ENCODE results near the gene ANAPC16.
"Not testable (repeated sequence)": the region's sequence is repeated elsewhere in the genome, so short reads cannot be mapped to it uniquely, and the experiment has no call there.

ANAPC16 gene

DNA sequence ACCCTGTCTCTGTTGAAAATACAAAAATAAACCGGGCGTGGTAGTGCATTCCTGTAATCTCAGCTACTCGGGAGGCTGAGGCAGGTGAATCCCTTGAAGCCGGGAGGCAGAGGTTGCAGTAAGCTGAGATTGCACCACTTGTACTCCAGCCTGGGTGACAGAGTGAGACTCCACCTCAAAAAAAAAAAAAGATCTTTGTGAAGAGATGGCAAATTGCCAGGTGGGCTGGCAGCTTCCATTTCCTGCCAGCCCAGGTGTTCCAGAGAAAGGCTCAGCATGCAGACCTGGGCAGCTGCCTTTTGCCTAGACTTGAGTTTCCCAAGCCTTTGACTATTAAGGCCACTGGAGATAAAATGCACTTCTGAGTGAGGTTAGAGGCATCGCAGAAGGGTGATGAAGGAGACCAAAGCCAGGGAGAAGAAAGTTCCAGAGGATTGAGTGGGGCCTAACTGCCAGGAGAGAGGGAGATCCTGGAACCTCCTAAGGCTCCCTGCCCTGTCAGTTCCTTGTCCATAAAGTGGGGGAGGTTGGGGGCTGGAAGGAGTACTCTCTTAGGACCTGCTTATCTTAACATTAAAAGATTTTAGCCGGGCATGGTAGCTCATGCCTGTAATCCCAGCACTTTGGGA, 47.9 kb downstream of the ANAPC16 start:
- Histone ChIP-seq H3K4me1 (ENCODE audit: control insufficient read depth, insufficient read depth, low read length, unreplicated experiment) (peaks cover 37% of the 10 kb centered on the region), H3K79me2 (ENCODE audit: control insufficient read depth, insufficient read depth, low read length, unreplicated experiment) (no peaks in the 10 kb centered on the region), H3K27ac (ENCODE audit: low read depth, low read length) (no peak overlapping the region), H3K27me3 (ENCODE audit: insufficient read depth, low read length) (no peaks in the 10 kb centered on the region), H3K4me3 (ENCODE audit: low read depth, low read length) (no peak overlapping the region), H3K36me3 (ENCODE audit: insufficient read depth, low read length) (no peaks in the 10 kb centered on the region), H2AFZ (ENCODE audit: low read length, unreplicated experiment) (no peak overlapping the region)

DNA sequence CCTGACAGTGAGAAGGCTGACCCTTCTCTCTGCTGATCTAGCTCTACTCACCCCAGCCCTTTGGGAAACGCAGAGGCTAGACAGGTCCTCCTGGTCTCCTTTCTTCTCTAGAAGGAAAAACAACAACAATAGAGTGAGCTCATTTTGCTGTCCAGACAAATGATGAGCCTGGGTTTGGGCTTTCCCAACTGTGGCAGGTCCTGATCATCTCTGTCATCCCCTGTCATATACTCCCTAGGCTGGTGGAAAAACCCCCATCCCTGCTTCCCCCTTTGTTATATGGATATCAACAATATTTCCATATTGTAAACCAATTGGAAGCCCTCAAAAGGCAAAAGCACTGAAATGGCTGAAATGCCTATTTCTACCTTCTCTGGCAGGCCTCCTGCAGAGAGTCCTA, 48.7 kb downstream of the ANAPC16 start:
- Histone ChIP-seq H2AFZ (ENCODE audit: low read length, unreplicated experiment) (no peak overlapping the region), H3K27ac (ENCODE audit: low read depth, low read length) (no peak overlapping the region), H3K4me1 (ENCODE audit: control insufficient read depth, insufficient read depth, low read length, unreplicated experiment) (peaks cover 33% of the 10 kb centered on the region)

DNA sequence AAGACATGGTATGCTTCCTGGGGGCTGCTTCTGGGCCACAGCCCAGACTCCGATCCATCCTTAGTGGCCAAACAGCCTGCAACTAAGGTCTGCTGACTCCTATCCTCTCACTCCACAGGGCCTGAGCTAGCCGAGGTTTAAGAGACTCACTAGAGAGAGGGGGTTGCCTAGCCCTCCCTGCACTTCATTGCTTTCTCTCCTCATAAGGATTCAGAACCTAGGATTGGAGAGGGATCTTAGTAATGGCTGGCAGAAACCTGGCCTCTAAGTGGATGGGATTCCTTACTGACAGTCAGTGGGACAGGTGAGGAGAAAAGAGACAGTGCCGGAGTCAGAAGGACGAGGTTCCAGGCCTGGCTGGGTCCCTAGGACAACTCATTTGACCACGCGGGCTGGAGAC, 49.7 kb downstream of the ANAPC16 start:
- no peak overlapping the region for H3K27ac ChIP-seq (ENCODE audit: low read depth, low read length)

More for the DNA sequence above, 48.7 kb downstream of the ANAPC16 start:
- Histone ChIP-seq H3K4me3 (ENCODE audit: low read depth, low read length) (no peak overlapping the region), H3K79me2 (ENCODE audit: control insufficient read depth, insufficient read depth, low read length, unreplicated experiment) (no peaks in the 10 kb centered on the region), H3K27me3 (ENCODE audit: insufficient read depth, low read length) (no peaks in the 10 kb centered on the region), H3K36me3 (ENCODE audit: insufficient read depth, low read length) (no peaks in the 10 kb centered on the region)

DNA sequence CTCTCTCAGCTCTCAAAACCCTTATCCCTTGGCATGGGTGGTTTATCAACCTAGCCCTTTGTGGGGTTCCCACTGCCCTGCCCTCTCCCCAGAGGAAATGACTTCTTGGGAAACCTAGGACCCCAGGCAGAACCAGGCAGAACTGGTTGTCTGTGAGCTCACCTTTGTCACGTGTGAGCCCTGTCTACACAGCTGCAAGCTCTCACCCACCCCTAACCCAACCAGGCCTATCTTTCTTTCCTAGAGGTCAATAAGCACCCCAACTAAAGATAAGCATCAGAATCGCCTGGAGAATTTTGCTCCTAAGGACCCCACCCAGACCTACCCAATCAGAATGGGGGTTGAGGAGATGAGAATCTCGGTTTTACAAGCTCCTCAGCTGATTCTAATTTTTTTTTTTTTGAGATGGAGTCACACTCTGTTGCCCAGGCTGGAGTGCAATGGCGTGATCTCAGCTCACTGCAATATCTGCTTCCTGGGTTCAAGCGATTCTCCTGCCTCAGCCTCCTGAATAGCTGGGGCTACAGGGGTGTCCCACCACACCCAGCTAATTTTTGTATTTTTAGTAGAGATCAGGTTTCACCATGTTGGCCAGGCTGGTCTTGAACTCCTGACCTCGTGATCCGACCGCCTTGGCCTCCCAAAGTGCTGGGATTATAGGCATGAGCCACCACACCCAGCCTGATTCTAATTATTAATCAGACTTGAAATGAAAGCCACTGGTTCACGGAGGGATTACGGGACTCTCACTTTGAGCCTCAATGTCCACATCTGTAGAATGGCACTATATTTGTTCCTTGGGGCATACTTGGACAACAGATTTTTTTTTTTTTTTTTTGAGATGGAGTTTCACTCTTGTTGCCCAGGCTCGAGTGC, 50.4 kb downstream of the ANAPC16 start:
- Histone ChIP-seq H3K4me1 (ENCODE audit: control insufficient read depth, insufficient read depth, low read length, unreplicated experiment) (peaks cover 16% of the 10 kb centered on the region), H3K36me3 (ENCODE audit: insufficient read depth, low read length) (no peaks in the 10 kb centered on the region), H3K4me3 (ENCODE audit: low read depth, low read length) (no peak overlapping the region), H3K79me2 (ENCODE audit: control insufficient read depth, insufficient read depth, low read length, unreplicated experiment) (no peaks in the 10 kb centered on the region), H3K27ac (ENCODE audit: low read depth, low read length) (no peak overlapping the region), H2AFZ (ENCODE audit: low read length, unreplicated experiment) (no peak overlapping the region), H3K27me3 (ENCODE audit: insufficient read depth, low read length) (no peaks in the 10 kb centered on the region)

More for the DNA sequence above, 49.7 kb downstream of the ANAPC16 start:
- Histone ChIP-seq H3K4me3 (ENCODE audit: low read depth, low read length) (no peak overlapping the region), H3K27me3 (ENCODE audit: insufficient read depth, low read length) (no peaks in the 10 kb centered on the region), H3K4me1 (ENCODE audit: control insufficient read depth, insufficient read depth, low read length, unreplicated experiment) (peaks cover 24% of the 10 kb centered on the region), H3K36me3 (ENCODE audit: insufficient read depth, low read length) (no peaks in the 10 kb centered on the region), H2AFZ (ENCODE audit: low read length, unreplicated experiment) (no peak overlapping the region), H3K79me2 (ENCODE audit: control insufficient read depth, insufficient read depth, low read length, unreplicated experiment) (no peaks in the 10 kb centered on the region)

DNA sequence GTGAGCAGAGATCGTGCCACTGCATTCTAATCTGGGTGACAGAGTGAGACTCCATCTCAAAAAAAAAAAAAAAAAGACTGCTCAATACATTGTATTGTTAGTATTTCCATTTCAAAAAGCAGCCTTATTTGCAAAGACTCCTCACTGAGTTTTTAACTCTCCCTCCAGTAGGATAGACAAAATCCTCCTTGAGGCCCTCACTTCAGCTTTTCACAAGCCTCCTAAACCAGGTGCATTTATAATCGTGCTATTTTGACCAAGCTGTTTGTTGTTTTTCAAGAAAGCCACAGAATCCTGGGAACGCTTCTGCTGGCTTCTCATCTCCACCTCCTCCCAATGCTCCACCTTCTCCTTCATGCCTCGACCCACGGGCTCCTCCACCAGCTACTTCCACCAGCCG, 51.6 kb downstream of the ANAPC16 start:
- Histone ChIP-seq H3K27me3 (ENCODE audit: insufficient read depth, low read length) (no peaks in the 10 kb centered on the region), H3K4me1 (ENCODE audit: control insufficient read depth, insufficient read depth, low read length, unreplicated experiment) (peaks cover 14% of the 10 kb centered on the region), H3K79me2 (ENCODE audit: control insufficient read depth, insufficient read depth, low read length, unreplicated experiment) (no peaks in the 10 kb centered on the region), H2AFZ (ENCODE audit: low read length, unreplicated experiment) (no peak overlapping the region), H3K27ac (ENCODE audit: low read depth, low read length) (no peak overlapping the region), H3K36me3 (ENCODE audit: insufficient read depth, low read length) (no peaks in the 10 kb centered on the region), H3K4me3 (ENCODE audit: low read depth, low read length) (no peak overlapping the region)

DNA sequence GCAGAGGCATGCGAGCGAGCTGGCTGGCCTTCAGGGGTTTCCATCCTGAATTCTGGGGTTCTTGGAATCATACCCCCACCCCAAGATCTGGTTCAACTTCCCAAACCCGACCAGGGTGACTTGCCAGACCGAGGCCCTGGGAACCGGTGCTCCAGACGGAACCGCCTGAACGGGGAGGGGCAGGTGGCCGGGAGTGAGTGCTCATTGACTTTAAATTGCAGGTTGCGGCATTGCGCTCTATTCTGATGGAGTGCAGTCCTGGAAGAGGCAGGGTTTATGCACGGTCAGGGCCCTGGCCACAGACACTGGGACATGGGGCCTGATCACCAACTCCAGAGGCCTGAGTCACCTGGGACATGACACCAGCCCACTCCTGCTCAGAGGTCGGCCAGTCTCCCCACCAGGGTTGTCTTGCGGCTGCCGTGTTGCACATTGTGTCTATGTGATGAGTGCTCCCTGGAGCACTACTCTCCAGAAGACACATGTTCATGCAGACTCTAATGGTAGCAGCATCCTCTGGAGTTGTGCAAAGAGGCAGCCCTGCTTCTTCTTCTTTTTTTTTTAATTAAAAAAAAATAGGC, 52.1 kb downstream of the ANAPC16 start:
- H2AFZ ChIP-seq (ENCODE audit: low read length, unreplicated experiment) = no peak overlapping the region
- no peaks in the 10 kb centered on the region for H3K36me3 ChIP-seq (ENCODE audit: insufficient read depth, low read length)
- H3K4me1 ChIP-seq (ENCODE audit: control insufficient read depth, insufficient read depth, low read length, unreplicated experiment) = peaks cover 17% of the 10 kb centered on the region
- no peak overlapping the region for H3K27ac ChIP-seq (ENCODE audit: low read depth, low read length)
- H3K27me3 ChIP-seq (ENCODE audit: insufficient read depth, low read length) = no peaks in the 10 kb centered on the region
- no peak overlapping the region for H3K4me3 ChIP-seq (ENCODE audit: low read depth, low read length)
- no peaks in the 10 kb centered on the region for H3K79me2 ChIP-seq (ENCODE audit: control insufficient read depth, insufficient read depth, low read length, unreplicated experiment)

DNA sequence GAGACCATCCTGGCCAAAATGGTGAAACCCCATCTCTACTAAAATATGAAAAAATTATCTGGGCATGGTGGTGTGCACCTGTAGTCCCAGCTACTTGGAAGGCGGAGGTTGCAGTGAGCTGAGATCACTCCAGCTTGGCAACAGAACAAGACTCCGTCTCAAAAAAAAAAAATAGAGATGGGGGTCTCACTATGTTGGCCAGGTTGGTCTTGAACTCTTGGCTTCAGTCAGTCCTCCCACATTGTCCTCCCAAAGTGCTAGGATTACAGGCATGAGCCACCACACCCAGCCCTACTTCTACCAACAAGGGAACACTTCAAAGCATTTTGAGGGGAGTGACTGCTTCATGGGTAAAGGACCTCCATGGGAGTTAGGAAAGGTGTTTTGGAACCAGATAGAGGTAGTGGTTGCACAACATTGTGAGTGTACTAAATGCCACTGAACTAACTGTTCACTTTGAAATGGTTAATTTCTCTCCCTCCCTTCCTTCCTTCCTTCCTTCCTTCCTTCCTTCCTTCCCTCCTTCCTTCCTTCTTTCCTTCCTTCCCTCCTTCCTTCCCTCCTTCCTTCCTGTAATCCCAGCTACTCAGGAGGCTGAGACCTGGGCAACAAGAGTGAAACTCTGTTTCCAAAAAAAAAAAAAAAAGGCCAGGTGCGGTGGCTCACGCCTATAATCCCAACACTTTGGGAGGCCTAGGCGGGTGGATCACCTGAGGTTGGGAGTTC, 52.8 kb downstream of the ANAPC16 start:
- H3K36me3 ChIP-seq (ENCODE audit: insufficient read depth, low read length); H3K4me3 ChIP-seq (ENCODE audit: low read depth, low read length); H3K27me3 ChIP-seq (ENCODE audit: insufficient read depth, low read length); H3K27ac ChIP-seq (ENCODE audit: low read depth, low read length); H2AFZ ChIP-seq (ENCODE audit: low read length, unreplicated experiment); H3K79me2 ChIP-seq (ENCODE audit: control insufficient read depth, insufficient read depth, low read length, unreplicated experiment): not testable (repeated sequence)
- peaks cover 13% of the 10 kb centered on the region for H3K4me1 ChIP-seq (ENCODE audit: control insufficient read depth, insufficient read depth, low read length, unreplicated experiment)

DNA sequence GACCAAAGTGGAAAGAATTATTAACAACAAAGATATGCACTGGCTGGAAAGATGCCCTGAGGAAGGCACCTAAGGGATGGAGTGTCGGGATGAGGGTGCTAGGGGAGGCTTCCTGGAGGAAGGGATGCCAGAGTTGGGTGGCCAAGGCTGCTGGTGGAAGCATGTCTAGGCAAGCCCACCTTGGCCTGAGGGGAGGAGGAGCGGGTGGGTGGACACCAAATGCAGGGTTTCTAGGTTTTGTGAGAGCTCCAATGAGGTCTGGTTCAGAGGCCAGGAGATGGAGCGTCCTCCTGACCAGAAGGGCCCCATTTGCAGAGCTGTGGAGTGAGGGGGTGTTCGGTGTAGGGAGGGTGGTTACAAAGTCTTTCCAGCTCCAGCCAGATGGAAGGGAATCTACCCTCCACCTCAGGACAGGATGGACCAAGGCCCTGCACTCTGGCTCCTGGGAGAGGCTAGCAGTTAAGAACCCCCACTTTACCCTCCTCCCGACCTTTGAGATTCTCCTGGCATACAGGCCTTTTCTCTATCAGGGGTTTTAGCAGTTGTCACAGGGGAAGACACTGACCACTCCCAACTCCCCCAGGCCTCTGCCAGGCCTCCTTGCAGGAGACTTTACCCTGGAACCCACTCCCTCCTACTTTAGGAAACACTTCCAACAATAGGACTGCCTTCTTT, 54.9 kb downstream of the ANAPC16 start:
- peaks cover 19% of the 10 kb centered on the region for H3K36me3 ChIP-seq (ENCODE audit: insufficient read depth, low read length)
- no peak overlapping the region for H3K4me3 ChIP-seq (ENCODE audit: low read depth, low read length)
- H3K27ac ChIP-seq (ENCODE audit: low read depth, low read length) = no peak overlapping the region
- H3K4me1 ChIP-seq (ENCODE audit: control insufficient read depth, insufficient read depth, low read length, unreplicated experiment) = peaks cover 10% of the 10 kb centered on the region
- no peak overlapping the region for H2AFZ ChIP-seq (ENCODE audit: low read length, unreplicated experiment)
- H3K79me2 ChIP-seq (ENCODE audit: control insufficient read depth, insufficient read depth, low read length, unreplicated experiment) = peaks cover 19% of the 10 kb centered on the region
- no peaks in the 10 kb centered on the region for H3K27me3 ChIP-seq (ENCODE audit: insufficient read depth, low read length)

DNA sequence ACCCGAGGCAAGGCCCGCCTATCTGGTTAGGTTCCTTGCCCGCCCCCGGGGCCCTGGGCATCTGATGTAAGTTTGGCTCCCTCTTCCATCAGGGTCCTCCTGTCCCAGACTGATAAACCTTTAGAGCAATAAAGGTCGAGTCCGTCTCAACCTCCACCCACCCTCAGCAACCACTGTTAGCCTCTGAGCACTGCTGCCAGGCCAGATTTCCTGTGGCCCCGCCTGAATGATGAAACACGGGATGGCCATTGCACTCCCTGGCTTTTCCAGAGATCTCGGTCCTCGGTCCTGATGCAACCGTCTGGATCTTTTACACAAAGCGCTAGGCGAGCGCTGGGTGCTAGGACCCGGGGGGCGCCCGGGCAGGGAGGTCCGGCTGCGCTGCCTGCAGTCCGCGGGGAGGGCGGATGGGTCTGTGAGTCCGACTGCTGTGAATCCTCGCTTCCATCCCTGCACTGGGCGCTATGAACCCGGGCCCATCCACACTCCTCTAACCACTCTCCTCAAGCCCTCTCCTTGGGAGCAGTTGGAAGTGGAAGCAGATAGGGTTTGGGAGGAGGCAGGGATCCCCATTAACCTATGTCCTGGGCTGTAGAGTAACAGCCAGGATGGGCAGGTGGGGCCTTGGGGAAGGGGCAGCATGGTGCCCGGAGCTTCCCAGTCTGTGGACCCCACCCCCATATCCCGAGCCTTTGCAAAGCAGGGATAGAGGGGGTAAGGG, 57.0 kb downstream of the ANAPC16 start:
- Histone ChIP-seq H2AFZ (ENCODE audit: low read length, unreplicated experiment) (no peak overlapping the region), H3K79me2 (ENCODE audit: control insufficient read depth, insufficient read depth, low read length, unreplicated experiment) (peaks cover 25% of the 10 kb centered on the region)

More for the DNA sequence above, 57.0 kb downstream of the ANAPC16 start:
- Histone ChIP-seq H3K36me3 (ENCODE audit: insufficient read depth, low read length) (peaks cover 23% of the 10 kb centered on the region), H3K27ac (ENCODE audit: low read depth, low read length) (peak overlapping the region; percentile 82), H3K4me3 (ENCODE audit: low read depth, low read length) (peak overlapping the region; percentile 92), H3K4me1 (ENCODE audit: control insufficient read depth, insufficient read depth, low read length, unreplicated experiment) (peaks cover 22% of the 10 kb centered on the region), H3K27me3 (ENCODE audit: insufficient read depth, low read length) (no peaks in the 10 kb centered on the region)

Measured in ACC112 (cell line).